Astrocyte (in vitro differentiated cells and primary cell): ENCODE measurements around the gene FANCF. TPM values are rescaled to one million over a fixed set of nuclear protein-coding genes. Genes with fewer than 3 reads are reported as not detected.
A peak's percentile ranks its signal among the peaks of the same experiment; 100 is the strongest.

Experiments
- DNase-seq: peaks from one replicate; pipeline ENCODE4 v3.0.0-alpha.2; 2010; ENCODE audit warnings: low read depth
- FAIRE-seq: peaks from 2 replicates; lab custom pipeline; 2011; peaks lifted over from hg19 to GRCh38; lab: Jason Lieb, UNC
- H2AFZ ChIP-seq: 2 replicates; pipeline ENCODE4 v1.6.0; 2012; ENCODE audit warnings: low read depth, low read length, inconsistent platforms
- H3K27ac ChIP-seq: 2 replicates; pipeline ENCODE4 v1.5.1; 2011; ENCODE audit warnings: low read depth, low read length, inconsistent platforms
- H3K27me3 ChIP-seq: 2 replicates; pipeline ENCODE4 v1.6.0; 2011; ENCODE audit warnings: low read length, inconsistent platforms; ENCODE audit not compliant: insufficient read depth
- H3K36me3 ChIP-seq: 2 replicates; pipeline ENCODE4 v1.5.1; 2011; ENCODE audit warnings: low read length, inconsistent platforms; ENCODE audit not compliant: insufficient read depth
- H3K4me1 ChIP-seq: 2 replicates; pipeline ENCODE4 v1.5.1; 2011; ENCODE audit warnings: low read length, inconsistent platforms; ENCODE audit not compliant: insufficient read depth
- H3K4me2 ChIP-seq: 2 replicates; pipeline ENCODE4 v1.6.0; 2012; ENCODE audit warnings: low read length, inconsistent platforms
- H3K4me3 ChIP-seq: 2 replicates; pipeline ENCODE4 v1.5.1; 2011; ENCODE audit warnings: low read depth, mild to moderate bottlenecking, low read length, inconsistent platforms; ENCODE audit not compliant: insufficient read depth
- H3K79me2 ChIP-seq: 2 replicates; pipeline ENCODE4 v1.6.0; 2012; ENCODE audit warnings: mild to moderate bottlenecking, low read length, inconsistent platforms; ENCODE audit not compliant: insufficient read depth
- H3K9ac ChIP-seq: 2 replicates; pipeline ENCODE4 v1.6.0; 2012; ENCODE audit warnings: mild to moderate bottlenecking, low read length, inconsistent platforms
- H3K9me3 ChIP-seq: 2 replicates; pipeline ENCODE4 v1.5.1; 2012; ENCODE audit warnings: low read depth, mild to moderate bottlenecking, low read length, inconsistent platforms; ENCODE audit not compliant: insufficient read depth
- H4K20me1 ChIP-seq: 2 replicates; pipeline ENCODE4 v1.6.0; 2012; ENCODE audit warnings: low read length, inconsistent platforms; ENCODE audit not compliant: insufficient read depth
- H3K27ac Mint-ChIP-seq: one replicate; pipeline ENCODE4 v1.8.0; 2021; ENCODE audit warnings: mild to moderate bottlenecking, mixed read lengths; ENCODE audit not compliant: unreplicated experiment
- H3K27me3 Mint-ChIP-seq: one replicate; pipeline ENCODE4 v1.8.0; 2021; ENCODE audit warnings: low read depth, mixed read lengths; ENCODE audit not compliant: unreplicated experiment
- H3K36me3 Mint-ChIP-seq: one replicate; pipeline ENCODE4 v1.8.0; 2021; ENCODE audit warnings: low read depth, mixed read lengths; ENCODE audit not compliant: unreplicated experiment
- H3K4me1 Mint-ChIP-seq: one replicate; pipeline ENCODE4 v1.8.0; 2021; ENCODE audit warnings: low read depth, mixed read lengths; ENCODE audit not compliant: unreplicated experiment
- H3K4me3 Mint-ChIP-seq: one replicate; pipeline ENCODE4 v1.8.0; 2021; ENCODE audit warnings: mild to moderate bottlenecking, moderate library complexity, mixed read lengths; ENCODE audit not compliant: unreplicated experiment
- H3K9me3 Mint-ChIP-seq: one replicate; pipeline ENCODE4 v1.8.0; 2021; ENCODE audit warnings: mild to moderate bottlenecking, mixed read lengths; ENCODE audit not compliant: unreplicated experiment
- CTCF ChIP-seq: IDR thresholded peaks from 2 replicates; pipeline ENCODE4 v1.5.1; 2011; ENCODE audit warnings: low read depth, mild to moderate bottlenecking, inconsistent platforms, low read length, moderate library complexity; ENCODE audit not compliant: insufficient read depth
- EZH2 ChIP-seq: IDR thresholded peaks from 2 replicates; pipeline ENCODE4 v1.6.1; 2012; ENCODE audit warnings: mild to moderate bottlenecking, low read length, inconsistent platforms; ENCODE audit not compliant: insufficient read depth
- total RNA-seq: library from RNA; stranded (reverse); gene quantifications from 2 replicates; pipeline ENCODE4 v1.2.1, GENCODE V29; 2021

FANCF gene
- total RNA-seq, 1 donor from 2014 or later = 7.9 TPM

GRCh38 chr11:22671751-22672150 is 46.1 kb upstream of the FANCF start:
- no peak overlapping the region for H3K9ac ChIP-seq
- no peaks in the 10 kb centered on the region for H3K36me3 ChIP-seq
- H4K20me1 ChIP-seq = no peaks in the 10 kb centered on the region
- no peak for FAIRE-seq
- H3K27ac ChIP-seq = no peak overlapping the region
- H3K79me2 ChIP-seq = no peaks in the 10 kb centered on the region
- peak; percentile 9 for DNase-seq
- H3K4me2 ChIP-seq = no peak overlapping the region
- TF ChIP-seq CTCF (no peak), EZH2 (no peak)
- peaks cover 8% of the 10 kb centered on the region for H3K4me1 Mint-ChIP-seq
- H3K4me3 Mint-ChIP-seq = no peak overlapping the region
- H3K4me3 ChIP-seq = no peak overlapping the region
- H3K9me3 Mint-ChIP-seq = no peaks in the 10 kb centered on the region
- no peak overlapping the region for H2AFZ ChIP-seq
- no peaks in the 10 kb centered on the region for H3K9me3 ChIP-seq
- H3K27me3 ChIP-seq = peaks cover 15% of the 10 kb centered on the region
- no peaks in the 10 kb centered on the region for H3K4me1 ChIP-seq
- H3K27ac Mint-ChIP-seq = no peak overlapping the region
- peaks cover 5% of the 10 kb centered on the region for H3K27me3 Mint-ChIP-seq
- H3K36me3 Mint-ChIP-seq = no peaks in the 10 kb centered on the region

- DNase-seq (no peak), FAIRE-seq (no peak)
- no peak for TF ChIP-seq CTCF
- no peak for TF ChIP-seq EZH2
- no peaks in the 10 kb centered on the region for H3K36me3 ChIP-seq
- Mint-ChIP-seq H3K9me3 (no peaks in the 10 kb centered on the region), H3K27me3 (peaks cover 5% of the 10 kb centered on the region), H3K36me3 (no peaks in the 10 kb centered on the region), H3K4me1 (peaks cover 8% of the 10 kb centered on the region), H3K27ac (no peak overlapping the region), H3K4me3 (no peak overlapping the region)
- H3K9ac ChIP-seq = no peak overlapping the region
- no peaks in the 10 kb centered on the region for H3K9me3 ChIP-seq
- H4K20me1 ChIP-seq = no peaks in the 10 kb centered on the region
- H3K4me1 ChIP-seq = no peaks in the 10 kb centered on the region
- H3K79me2 ChIP-seq = no peaks in the 10 kb centered on the region
- H2AFZ ChIP-seq = no peak overlapping the region
- no peak overlapping the region for H3K4me3 ChIP-seq
- H3K4me2 ChIP-seq = no peak overlapping the region
- H3K27ac ChIP-seq = no peak overlapping the region
- peaks cover 15% of the 10 kb centered on the region for H3K27me3 ChIP-seq
Measured at GRCh38 chr11:22670830-22671229, 45.2 kb upstream of the FANCF start.

GRCh38 chr11:22669368-22669767 is 43.7 kb upstream of the FANCF start:
- H3K79me2 ChIP-seq = no peaks in the 10 kb centered on the region
- DNase-seq = no peak
- H3K27ac Mint-ChIP-seq = no peak overlapping the region
- peaks cover 5% of the 10 kb centered on the region for H3K4me1 Mint-ChIP-seq
- H3K27me3 ChIP-seq = peaks cover 15% of the 10 kb centered on the region
- H3K9me3 Mint-ChIP-seq = no peaks in the 10 kb centered on the region
- H2AFZ ChIP-seq = no peak overlapping the region
- TF ChIP-seq CTCF (no peak), EZH2 (no peak)
- H3K4me3 ChIP-seq = no peak overlapping the region
- H3K4me3 Mint-ChIP-seq = no peak overlapping the region
- FAIRE-seq = no peak
- no peaks in the 10 kb centered on the region for H4K20me1 ChIP-seq
- no peak overlapping the region for H3K4me2 ChIP-seq
- peaks cover 5% of the 10 kb centered on the region for H3K27me3 Mint-ChIP-seq
- no peak overlapping the region for H3K9ac ChIP-seq
- H3K27ac ChIP-seq = no peak overlapping the region
- no peaks in the 10 kb centered on the region for H3K4me1 ChIP-seq
- H3K36me3 Mint-ChIP-seq = no peaks in the 10 kb centered on the region
- no peaks in the 10 kb centered on the region for H3K36me3 ChIP-seq
- H3K9me3 ChIP-seq = no peaks in the 10 kb centered on the region
